SK-N-SH treated with all-trans-retinoic acid at 6 μM for 48 hours (cell line): ENCODE data around the gene PTF1A.

Experiments
- ATAC-seq: fragments of 200-7000 bp; cut with Tn5 transposase; 3 replicates; pipeline ENCODE4 v1.9.1; 2020; ENCODE audit warnings: mild to moderate bottlenecking, moderate library complexity
- ARNTL ChIP-seq: fragments of 450-650 bp; formaldehyde crosslinking; IDR thresholded peaks from 2 replicates; pipeline ENCODE4 v1.5.0; 2020; ENCODE audit warnings: low read depth, mild to moderate bottlenecking, moderate library complexity, borderline replicate concordance
- BACH2 ChIP-seq: fragments of 250-450 bp; sonication (Bioruptor Pico); IDR thresholded peaks from 2 replicates; pipeline ENCODE4 v1.9.0; 2021; ENCODE audit warnings: mild to moderate bottlenecking, borderline replicate concordance
- CREB5 ChIP-seq: fragments of 250-450 bp; sonication (Bioruptor Pico); IDR thresholded peaks from 2 replicates; pipeline ENCODE4 v1.5.1; 2020; ENCODE audit warnings: low read depth, mild to moderate bottlenecking, moderate library complexity
- CSDC2 ChIP-seq: fragments of 250-450 bp; sonication (Bioruptor Pico); IDR thresholded peaks from 2 replicates; pipeline ENCODE4 v1.5.0; 2020; ENCODE audit warnings: mild to moderate bottlenecking, moderate library complexity
- CSRNP3 ChIP-seq: fragments of 250-450 bp; sonication (Bioruptor Pico); IDR thresholded peaks from 2 replicates; pipeline ENCODE4 v1.5.1; 2021; ENCODE audit warnings: mild to moderate bottlenecking, moderate library complexity
- ESRRG ChIP-seq: fragments of 250-450 bp; sonication (Bioruptor Pico); IDR thresholded peaks from 2 replicates; pipeline ENCODE4 v1.6.1; 2021; ENCODE audit warnings: mild to moderate bottlenecking
- GLIS3 ChIP-seq: fragments of 250-450 bp; sonication (Bioruptor Pico); IDR thresholded peaks from 2 replicates; pipeline ENCODE4 v1.5.0; 2020; ENCODE audit warnings: mild to moderate bottlenecking, moderate library complexity
- OSR1 ChIP-seq: fragments of 250-450 bp; sonication (Bioruptor Pico); IDR thresholded peaks from 2 replicates; pipeline ENCODE4 v1.8.0; 2022; ENCODE audit warnings: moderate library complexity, mild to moderate bottlenecking, inconsistent platforms
- POU6F1 ChIP-seq: fragments of 250-450 bp; sonication (Bioruptor Pico); IDR thresholded peaks from 2 replicates; pipeline ENCODE4 v1.8.0; 2021; ENCODE audit warnings: low read depth, mild to moderate bottlenecking, moderate library complexity, borderline replicate concordance
- PPARA ChIP-seq: fragments of 250-450 bp; sonication (Bioruptor Pico); IDR thresholded peaks from 2 replicates; pipeline ENCODE4 v1.5.0; 2020; ENCODE audit warnings: mild to moderate bottlenecking, borderline replicate concordance
- RARB ChIP-seq: fragments of 250-450 bp; sonication (Bioruptor Pico); IDR thresholded peaks from 2 replicates; pipeline ENCODE4 v1.8.0; 2021; ENCODE audit warnings: mild to moderate bottlenecking, moderate library complexity
- SNAI2 ChIP-seq: fragments of 250-450 bp; sonication (Bioruptor Pico); IDR thresholded peaks from 2 replicates; pipeline ENCODE4 v1.5.0; 2020; ENCODE audit warnings: mild to moderate bottlenecking, moderate library complexity
- TOX ChIP-seq: fragments of 250-450 bp; sonication (Bioruptor Pico); IDR thresholded peaks from 2 replicates; pipeline ENCODE4 v1.8.0; 2021; ENCODE audit warnings: mild to moderate bottlenecking, moderate library complexity, borderline replicate concordance
- TSHZ2 ChIP-seq: fragments of 250-450 bp; sonication (Bioruptor Pico); IDR thresholded peaks from 2 replicates; pipeline ENCODE4 v1.5.0; 2020; ENCODE audit warnings: mild to moderate bottlenecking, moderate library complexity
- ZC3H10 ChIP-seq: fragments of 250-450 bp; sonication (Bioruptor Pico); IDR thresholded peaks from 2 replicates; pipeline ENCODE4 v1.5.1; 2021; ENCODE audit warnings: mild to moderate bottlenecking, moderate library complexity
- ZFP3 ChIP-seq: fragments of 250-450 bp; sonication (Bioruptor Pico); IDR thresholded peaks from 2 replicates; pipeline ENCODE4 v1.5.0; 2020; ENCODE audit warnings: mild to moderate bottlenecking, moderate library complexity
- ZFP30 ChIP-seq: fragments of 450-650 bp; formaldehyde crosslinking; IDR thresholded peaks from 2 replicates; pipeline ENCODE4 v1.5.0; 2022; ENCODE audit warnings: mild to moderate bottlenecking, moderate library complexity
- ZNF565 ChIP-seq: fragments of 450-650 bp; formaldehyde crosslinking; conservative IDR thresholded peaks from 2 replicates; pipeline ENCODE4 v1.5.0; 2020; ENCODE audit warnings: low read depth, mild to moderate bottlenecking, moderate library complexity

PTF1A gene

DNA sequence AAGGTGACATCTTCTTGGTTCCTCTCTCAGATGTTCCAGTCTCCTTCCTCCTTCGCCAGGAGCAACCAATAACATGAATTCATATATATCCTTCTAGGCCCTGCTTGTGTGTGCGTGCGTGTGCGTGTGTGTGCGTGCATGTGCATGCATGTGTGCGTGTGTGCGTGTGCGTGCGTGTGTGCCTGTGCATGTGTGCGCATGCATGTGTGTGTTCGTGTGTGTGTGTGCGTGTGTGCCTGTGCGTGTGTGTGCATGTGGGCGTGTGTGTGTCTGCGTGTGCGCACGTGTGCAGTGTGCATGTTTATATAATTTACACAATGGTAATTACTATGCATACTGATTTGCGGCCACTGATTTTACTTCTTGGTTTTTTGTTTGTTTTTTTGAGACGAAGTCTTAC is 43.9 kb upstream of the PTF1A start:
- ATAC-seq: no peak
- TF ChIP-seq POU6F1 (CRISPR knock-in tag): no peak
- TF ChIP-seq ZFP30 (CRISPR knock-in tag): no peak
- TF ChIP-seq SNAI2 (CRISPR knock-in tag): no peak
- TF ChIP-seq BACH2 (CRISPR knock-in tag): no peak
- TF ChIP-seq TSHZ2 (CRISPR knock-in tag): no peak
- TF ChIP-seq ZC3H10 (CRISPR knock-in tag): no peak
- no peak for TF ChIP-seq ZFP3 (CRISPR knock-in tag)
- TF ChIP-seq CSDC2 (CRISPR knock-in tag): no peak

DNA sequence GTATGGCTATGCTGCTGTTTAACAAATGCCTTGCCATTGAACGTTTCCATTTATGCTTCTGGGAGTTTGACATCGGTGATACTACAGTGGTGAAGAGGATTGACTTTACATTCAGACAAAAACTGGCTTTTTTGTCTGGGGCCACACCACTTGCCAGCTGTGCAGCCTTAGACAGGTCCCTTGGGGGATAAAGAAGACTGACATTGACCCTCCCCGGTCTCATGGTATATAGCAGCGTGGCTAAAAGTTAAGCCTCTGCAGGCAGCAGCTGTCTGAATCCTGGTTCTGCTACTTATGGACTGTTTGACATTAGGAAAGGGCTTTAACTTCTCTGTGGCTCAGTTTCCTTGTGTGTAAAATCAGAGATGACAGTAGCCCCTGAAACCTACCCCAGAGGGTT is 42.0 kb upstream of the PTF1A start:
- no peak for ATAC-seq
- TF ChIP-seq OSR1 (no peak), ESRRG (CRISPR knock-in tag) (no peak), CSDC2 (CRISPR knock-in tag) (no peak), ZFP30 (CRISPR knock-in tag) (no peak), TSHZ2 (CRISPR knock-in tag) (no peak), CSRNP3 (no peak), ZNF565 (CRISPR knock-in tag) (no peak), TOX (no peak)

- ATAC-seq: no peak
- no peak for TF ChIP-seq CSRNP3
- TF ChIP-seq CREB5: no peak
- TF ChIP-seq PPARA (CRISPR knock-in tag): no peak
- no peak for TF ChIP-seq SNAI2 (CRISPR knock-in tag)
- TF ChIP-seq ARNTL (CRISPR knock-in tag): no peak
- no peak for TF ChIP-seq ZC3H10 (CRISPR knock-in tag)
- no peak for TF ChIP-seq ZNF565 (CRISPR knock-in tag)
- no peak for TF ChIP-seq CSDC2 (CRISPR knock-in tag)
These were observed 41.5 kb upstream of the PTF1A start for GRCh38 chr10:23150610-23151009.

- no peak for ATAC-seq
- TF ChIP-seq GLIS3 (CRISPR knock-in tag): no peak
- no peak for TF ChIP-seq TOX
- no peak for TF ChIP-seq RARB (CRISPR knock-in tag)
These were observed 41.0 kb upstream of the PTF1A start for GRCh38 chr10:23151071-23151470.
